Mammary epithelial cell (primary cell): ENCODE results near the gene SCN1B.
"Not testable (repeated sequence)": the region's sequence is repeated elsewhere in the genome, so short reads cannot be mapped to it uniquely, and the experiment has no call there.

Experiments used
- EZH2 ChIP-seq: IDR thresholded peaks from 2 replicates; pipeline ENCODE4 v1.6.1; 2012; ENCODE audit warnings: low read length, inconsistent platforms, borderline replicate concordance
- TF ChIP-seq, protein P1 (sequence below), 2 donors: IDR thresholded peaks in 1 of 2; conservative IDR thresholded peaks in 1 of 2; 2 replicates each; pipeline ENCODE4 v1.5.1; 2011 to 2012; ENCODE audit warnings: inconsistent platforms in 2 of 2, low read length in 2 of 2, mild to moderate bottlenecking in 2 of 2, control low read depth in 1 of 2, low read depth in 1 of 2; ENCODE audit not compliant: insufficient read depth in 1 of 2; ENCODE audit errors: extremely low read depth in 1 of 2

DNA sequence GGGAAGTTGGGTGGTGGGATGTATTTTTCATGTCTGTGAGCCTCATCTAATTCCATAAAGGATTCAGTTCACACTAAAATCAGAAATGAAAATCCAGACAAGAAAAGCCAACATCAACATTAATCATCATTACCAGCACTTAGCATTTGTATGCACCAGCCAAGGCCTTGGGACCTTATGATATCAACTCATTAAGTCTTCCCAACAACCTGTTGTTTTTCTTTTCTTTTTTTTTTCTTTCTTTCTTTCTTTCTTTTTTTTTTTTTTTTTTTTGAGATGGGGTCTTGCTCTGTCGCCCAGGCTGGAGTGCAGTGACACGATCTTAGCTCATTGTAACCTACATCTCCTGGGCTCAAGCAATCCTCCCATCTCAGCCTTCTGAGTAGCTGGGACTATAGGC is 20.4 kb downstream of the SCN1B start:
- TF ChIP-seq, protein P1, sequence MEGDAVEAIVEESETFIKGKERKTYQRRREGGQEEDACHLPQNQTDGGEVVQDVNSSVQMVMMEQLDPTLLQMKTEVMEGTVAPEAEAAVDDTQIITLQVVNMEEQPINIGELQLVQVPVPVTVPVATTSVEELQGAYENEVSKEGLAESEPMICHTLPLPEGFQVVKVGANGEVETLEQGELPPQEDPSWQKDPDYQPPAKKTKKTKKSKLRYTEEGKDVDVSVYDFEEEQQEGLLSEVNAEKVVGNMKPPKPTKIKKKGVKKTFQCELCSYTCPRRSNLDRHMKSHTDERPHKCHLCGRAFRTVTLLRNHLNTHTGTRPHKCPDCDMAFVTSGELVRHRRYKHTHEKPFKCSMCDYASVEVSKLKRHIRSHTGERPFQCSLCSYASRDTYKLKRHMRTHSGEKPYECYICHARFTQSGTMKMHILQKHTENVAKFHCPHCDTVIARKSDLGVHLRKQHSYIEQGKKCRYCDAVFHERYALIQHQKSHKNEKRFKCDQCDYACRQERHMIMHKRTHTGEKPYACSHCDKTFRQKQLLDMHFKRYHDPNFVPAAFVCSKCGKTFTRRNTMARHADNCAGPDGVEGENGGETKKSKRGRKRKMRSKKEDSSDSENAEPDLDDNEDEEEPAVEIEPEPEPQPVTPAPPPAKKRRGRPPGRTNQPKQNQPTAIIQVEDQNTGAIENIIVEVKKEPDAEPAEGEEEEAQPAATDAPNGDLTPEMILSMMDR (conservative IDR thresholded peaks at IDR 0.05 in 1 of 2, IDR thresholded peaks at IDR 0.05 in 1 of 2; ENCODE audit: extremely low read depth in 1 of 2, insufficient read depth in 1 of 2, low read depth in 1 of 2, low read length in 2 of 2): not testable (repeated sequence)
- TF ChIP-seq EZH2: not testable (repeated sequence)
